ENCODE measurements around the gene ZNF664. TPM values are rescaled to one million over a fixed set of nuclear protein-coding genes. Genes with fewer than 3 reads are reported as not detected.

The ZNF664 gene
- total and polyA plus RNA-seq, 2 of the 13 experiments (the other 11 are each of a cell fraction or from before 2014, with no cell fraction given) = 43.9 to 56.5 TPM

GRCh38 chr12:124044021-124044420 is 71.0 kb downstream of the ZNF664 start:
- H4K20me1 ChIP-seq (ENCODE audit: insufficient read depth, low read length) = no peaks in the 10 kb centered on the region
- DNase-seq (ENCODE audit: low spot score) (no peak), ATAC-seq (no peak), FAIRE-seq (no peak)
- in situ Hi-C loops (cut with HindIII; ENCODE audit: extremely low pct_ligation_motif_present, low pct_unique_long_range_greater_than_20kb) (loop anchor here (10.0 kb wide), 1 partner anchor 731 kb away; no protein-coding TSS in a partner anchor), intact Hi-C loops (cut with micrococcal nuclease; ENCODE audit: unreplicated experiment) (no loop called here)
- TF ChIP-seq RXRB (CRISPR knock-in tag; IDR thresholded peaks at IDR 0.05; ENCODE audit: borderline replicate concordance) (no peak), GLI4 (CRISPR knock-in tag; IDR thresholded peaks at IDR 0.05; ENCODE audit: borderline replicate concordance) (no peak), ZNF180 (CRISPR knock-in tag; IDR thresholded peaks at IDR 0.05; ENCODE audit: borderline replicate concordance, low read depth) (no peak), ATF3 (CRISPR knock-in tag; IDR thresholded peaks at IDR 0.05) (no peak), TOE1 (CRISPR knock-in tag; IDR thresholded peaks at IDR 0.05) (no peak), ZNF362 (CRISPR knock-in tag; IDR thresholded peaks at IDR 0.05; ENCODE audit: borderline replicate concordance) (no peak), ZNF670 (CRISPR knock-in tag; IDR thresholded peaks at IDR 0.05; ENCODE audit: borderline replicate concordance) (no peak), SNAI1 (CRISPR knock-in tag; IDR thresholded peaks at IDR 0.05; ENCODE audit: borderline replicate concordance) (no peak), NONO (IDR thresholded peaks at IDR 0.05) (no peak), NONO (CRISPR knock-in tag; conservative IDR thresholded peaks at IDR 0.05) (no peak), REL (CRISPR knock-in tag; conservative IDR thresholded peaks at IDR 0.05) (no peak)
- TF ChIP-seq, protein P1, sequence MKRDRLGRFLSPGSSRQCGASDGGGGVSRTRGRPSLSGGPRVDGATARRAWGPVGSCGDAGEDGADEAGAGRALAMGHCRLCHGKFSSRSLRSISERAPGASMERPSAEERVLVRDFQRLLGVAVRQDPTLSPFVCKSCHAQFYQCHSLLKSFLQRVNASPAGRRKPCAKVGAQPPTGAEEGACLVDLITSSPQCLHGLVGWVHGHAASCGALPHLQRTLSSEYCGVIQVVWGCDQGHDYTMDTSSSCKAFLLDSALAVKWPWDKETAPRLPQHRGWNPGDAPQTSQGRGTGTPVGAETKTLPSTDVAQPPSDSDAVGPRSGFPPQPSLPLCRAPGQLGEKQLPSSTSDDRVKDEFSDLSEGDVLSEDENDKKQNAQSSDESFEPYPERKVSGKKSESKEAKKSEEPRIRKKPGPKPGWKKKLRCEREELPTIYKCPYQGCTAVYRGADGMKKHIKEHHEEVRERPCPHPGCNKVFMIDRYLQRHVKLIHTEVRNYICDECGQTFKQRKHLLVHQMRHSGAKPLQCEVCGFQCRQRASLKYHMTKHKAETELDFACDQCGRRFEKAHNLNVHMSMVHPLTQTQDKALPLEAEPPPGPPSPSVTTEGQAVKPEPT (CRISPR knock-in tag; IDR thresholded peaks at IDR 0.05; ENCODE audit: low read depth) = no peak
- TF ChIP-seq, protein P2, sequence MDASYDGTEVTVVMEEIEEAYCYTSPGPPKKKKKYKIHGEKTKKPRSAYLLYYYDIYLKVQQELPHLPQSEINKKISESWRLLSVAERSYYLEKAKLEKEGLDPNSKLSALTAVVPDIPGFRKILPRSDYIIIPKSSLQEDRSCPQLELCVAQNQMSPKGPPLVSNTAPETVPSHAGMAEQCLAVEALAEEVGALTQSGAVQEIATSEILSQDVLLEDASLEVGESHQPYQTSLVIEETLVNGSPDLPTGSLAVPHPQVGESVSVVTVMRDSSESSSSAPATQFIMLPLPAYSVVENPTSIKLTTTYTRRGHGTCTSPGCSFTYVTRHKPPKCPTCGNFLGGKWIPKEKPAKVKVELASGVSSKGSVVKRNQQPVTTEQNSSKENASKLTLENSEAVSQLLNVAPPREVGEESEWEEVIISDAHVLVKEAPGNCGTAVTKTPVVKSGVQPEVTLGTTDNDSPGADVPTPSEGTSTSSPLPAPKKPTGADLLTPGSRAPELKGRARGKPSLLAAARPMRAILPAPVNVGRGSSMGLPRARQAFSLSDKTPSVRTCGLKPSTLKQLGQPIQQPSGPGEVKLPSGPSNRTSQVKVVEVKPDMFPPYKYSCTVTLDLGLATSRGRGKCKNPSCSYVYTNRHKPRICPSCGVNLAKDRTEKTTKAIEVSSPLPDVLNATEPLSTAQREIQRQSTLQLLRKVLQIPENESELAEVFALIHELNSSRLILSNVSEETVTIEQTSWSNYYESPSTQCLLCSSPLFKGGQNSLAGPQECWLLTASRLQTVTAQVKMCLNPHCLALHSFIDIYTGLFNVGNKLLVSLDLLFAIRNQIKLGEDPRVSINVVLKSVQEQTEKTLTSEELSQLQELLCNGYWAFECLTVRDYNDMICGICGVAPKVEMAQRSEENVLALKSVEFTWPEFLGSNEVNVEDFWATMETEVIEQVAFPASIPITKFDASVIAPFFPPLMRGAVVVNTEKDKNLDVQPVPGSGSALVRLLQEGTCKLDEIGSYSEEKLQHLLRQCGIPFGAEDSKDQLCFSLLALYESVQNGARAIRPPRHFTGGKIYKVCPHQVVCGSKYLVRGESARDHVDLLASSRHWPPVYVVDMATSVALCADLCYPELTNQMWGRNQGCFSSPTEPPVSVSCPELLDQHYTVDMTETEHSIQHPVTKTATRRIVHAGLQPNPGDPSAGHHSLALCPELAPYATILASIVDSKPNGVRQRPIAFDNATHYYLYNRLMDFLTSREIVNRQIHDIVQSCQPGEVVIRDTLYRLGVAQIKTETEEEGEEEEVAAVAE (CRISPR knock-in tag; IDR thresholded peaks at IDR 0.05; ENCODE audit: borderline replicate concordance) = no peak
- BruUV-seq (replicated peaks) = no TSS peak
- H3K36me3 ChIP-seq (replicated peaks in 1 of 2; ENCODE audit: control insufficient read depth in 1 of 2, insufficient read depth in 2 of 2, low read length in 2 of 2) = no peaks in the 10 kb centered on the region
- no peaks in the 10 kb centered on the region for H3K4me1 ChIP-seq (ENCODE audit: insufficient read depth, low read length)
- peaks cover 21% of the 10 kb centered on the region for H3K9me3 ChIP-seq (ENCODE audit: low read length)
- no peak overlapping the region for H3K27ac ChIP-seq (ENCODE audit: extremely low read length, insufficient read depth, low read length)
- CTCF ChIA-PET (ENCODE audit: low intra/inter-chr PET ratio, low total read pairs) = no interaction called here
- no peak overlapping the region for H3K9ac ChIP-seq (ENCODE audit: insufficient read depth, low read depth, low read length)
- H3K4me3 ChIP-seq (replicated peaks in 1 of 3; ENCODE audit: insufficient read depth in 1 of 3, low read depth in 2 of 3, low read length in 3 of 3) = no peak overlapping the region
- no peak overlapping the region for H2AFZ ChIP-seq (ENCODE audit: low read length)
- POLR2A ChIA-PET = no interaction called here
- no peak overlapping the region for H3K4me2 ChIP-seq (ENCODE audit: low read depth, low read length)
- WGBS (ENCODE audit: low lambda C conversion rate) = 77% methylated on average over 7 of the region's 8 CpGs
- H3K79me2 ChIP-seq (ENCODE audit: insufficient read depth, low read length) = no peaks in the 10 kb centered on the region
- H3K27me3 ChIP-seq (ENCODE audit: control insufficient read depth in 1 of 2, insufficient read depth in 2 of 2, low read length in 2 of 2) = peaks cover 0 to 6% of the 10 kb centered on the region in 2 experiments; a peak in 3 of 5 replicates
